Measurements from ENCODE around the gene TXK. TPM values are rescaled to one million over a fixed set of nuclear protein-coding genes. Genes with fewer than 3 reads are reported as not detected.

Gene TXK
- total and polyA plus RNA-seq, 2 experiments from 2014 or later, result 0.76 to 1.5 TPM

GRCh38 chr4:48130100-48130499, 4.0 kb downstream of the TXK start:
- 96% methylated on average over 7 of the region's 7 CpGs for WGBS (ENCODE audit: low lambda C conversion rate, missing lambda C conversion rate)
- no peaks in the 10 kb centered on the region for H3K9me2 ChIP-seq (replicated peaks; ENCODE audit: insufficient read depth)
- H3K4me3 ChIP-seq, result no peak overlapping the region
- H4K20me1 ChIP-seq (ENCODE audit: insufficient read depth, poor library complexity, severe bottlenecking), result no peaks in the 10 kb centered on the region
- H3K9me3 ChIP-seq (ENCODE audit: low read depth), result no peaks in the 10 kb centered on the region
- H3K4me1 ChIP-seq (ENCODE audit: insufficient read depth), result no peaks in the 10 kb centered on the region
- no peak for TF ChIP-seq EZH2phosphoT487 (IDR thresholded peaks at IDR 0.05; ENCODE audit: low read depth, severe bottlenecking, unreplicated experiment)
- no peak for TF ChIP-seq EZH2 (IDR thresholded peaks at IDR 0.05; ENCODE audit: borderline replicate concordance)
- DNase-seq (ENCODE audit: low spot score), result no peak
- no peak overlapping the region for H2AFZ ChIP-seq
- no peaks in the 10 kb centered on the region for H3K27me3 ChIP-seq
- H3K79me2 ChIP-seq, result no peaks in the 10 kb centered on the region
- H3K4me2 ChIP-seq, result no peak overlapping the region
- no peak overlapping the region for H3K27ac ChIP-seq
- H3K36me3 ChIP-seq (replicated peaks; ENCODE audit: insufficient read depth, low read depth), result no peaks in the 10 kb centered on the region

GRCh38 chr4:48129307-48130014, 4.6 kb downstream of the TXK start:
- H3K27me3 ChIP-seq, result no peaks in the 10 kb centered on the region
- DNase-seq (ENCODE audit: low spot score), result peak; percentile 30
- no peak overlapping the region for H3K4me2 ChIP-seq
- TF ChIP-seq CTCF (IDR thresholded peaks at IDR 0.05; ENCODE audit: poor library complexity), result no peak
- no peak for TF ChIP-seq EZH2phosphoT487 (IDR thresholded peaks at IDR 0.05; ENCODE audit: low read depth, severe bottlenecking, unreplicated experiment)
- TF ChIP-seq EZH2 (IDR thresholded peaks at IDR 0.05; ENCODE audit: borderline replicate concordance), result no peak
- H4K20me1 ChIP-seq (ENCODE audit: insufficient read depth, poor library complexity, severe bottlenecking), result no peaks in the 10 kb centered on the region
- no peak overlapping the region for H3K27ac ChIP-seq
- no peaks in the 10 kb centered on the region for H3K9me3 ChIP-seq (ENCODE audit: low read depth)
- no peaks in the 10 kb centered on the region for H3K4me1 ChIP-seq (ENCODE audit: insufficient read depth)
- 77% methylated on average over 9 of the region's 9 CpGs for WGBS (ENCODE audit: low lambda C conversion rate, missing lambda C conversion rate)
- no peak overlapping the region for H3K4me3 ChIP-seq
- no peaks in the 10 kb centered on the region for H3K79me2 ChIP-seq
- no peaks in the 10 kb centered on the region for H3K9me2 ChIP-seq (replicated peaks; ENCODE audit: insufficient read depth)
- no peak overlapping the region for H2AFZ ChIP-seq
- no peaks in the 10 kb centered on the region for H3K36me3 ChIP-seq (replicated peaks; ENCODE audit: insufficient read depth, low read depth)

GRCh38 chr4:48127682-48128404, 6.2 kb downstream of the TXK start:
- no peaks in the 10 kb centered on the region for H3K36me3 ChIP-seq (replicated peaks; ENCODE audit: insufficient read depth, low read depth)

More at GRCh38 chr4:48127682-48128404, 6.2 kb downstream of the TXK start:
- no peaks in the 10 kb centered on the region for H3K79me2 ChIP-seq
- WGBS (ENCODE audit: low lambda C conversion rate, missing lambda C conversion rate), result 26% methylated on average over 13 of the region's 13 CpGs
- H3K4me1 ChIP-seq (ENCODE audit: insufficient read depth), result no peaks in the 10 kb centered on the region
- H3K9me3 ChIP-seq (ENCODE audit: low read depth), result no peaks in the 10 kb centered on the region
- no peaks in the 10 kb centered on the region for H4K20me1 ChIP-seq (ENCODE audit: insufficient read depth, poor library complexity, severe bottlenecking)
- peak overlapping the region; percentile 52 for H3K4me2 ChIP-seq
- H3K27me3 ChIP-seq, result no peaks in the 10 kb centered on the region
- peak overlapping the region; percentile 38 for H3K27ac ChIP-seq
- H3K9me2 ChIP-seq (replicated peaks; ENCODE audit: insufficient read depth), result no peaks in the 10 kb centered on the region
- TF ChIP-seq EZH2phosphoT487 (IDR thresholded peaks at IDR 0.05; ENCODE audit: low read depth, severe bottlenecking, unreplicated experiment) (no peak), CTCF (IDR thresholded peaks at IDR 0.05; ENCODE audit: poor library complexity) (peak; percentile 57)
- no peak overlapping the region for H2AFZ ChIP-seq
- peak; percentile 57 for DNase-seq (ENCODE audit: low spot score)
- H3K4me3 ChIP-seq, result no peak overlapping the region

Data from hepatocyte (in vitro differentiated cells).